ENCODE measurements around the gene SATB2. TPM values are rescaled to one million over a fixed set of nuclear protein-coding genes. Genes with fewer than 3 reads are reported as not detected.

SATB2 gene
- total and polyA plus RNA-seq, 2 experiments from 2014 or later = 1.6 to 6.0 TPM

GRCh38 chr2:199441759-199442158 lies 16.0 kb downstream of the SATB2 start (continued):
- TF ChIP-seq, protein P1, sequence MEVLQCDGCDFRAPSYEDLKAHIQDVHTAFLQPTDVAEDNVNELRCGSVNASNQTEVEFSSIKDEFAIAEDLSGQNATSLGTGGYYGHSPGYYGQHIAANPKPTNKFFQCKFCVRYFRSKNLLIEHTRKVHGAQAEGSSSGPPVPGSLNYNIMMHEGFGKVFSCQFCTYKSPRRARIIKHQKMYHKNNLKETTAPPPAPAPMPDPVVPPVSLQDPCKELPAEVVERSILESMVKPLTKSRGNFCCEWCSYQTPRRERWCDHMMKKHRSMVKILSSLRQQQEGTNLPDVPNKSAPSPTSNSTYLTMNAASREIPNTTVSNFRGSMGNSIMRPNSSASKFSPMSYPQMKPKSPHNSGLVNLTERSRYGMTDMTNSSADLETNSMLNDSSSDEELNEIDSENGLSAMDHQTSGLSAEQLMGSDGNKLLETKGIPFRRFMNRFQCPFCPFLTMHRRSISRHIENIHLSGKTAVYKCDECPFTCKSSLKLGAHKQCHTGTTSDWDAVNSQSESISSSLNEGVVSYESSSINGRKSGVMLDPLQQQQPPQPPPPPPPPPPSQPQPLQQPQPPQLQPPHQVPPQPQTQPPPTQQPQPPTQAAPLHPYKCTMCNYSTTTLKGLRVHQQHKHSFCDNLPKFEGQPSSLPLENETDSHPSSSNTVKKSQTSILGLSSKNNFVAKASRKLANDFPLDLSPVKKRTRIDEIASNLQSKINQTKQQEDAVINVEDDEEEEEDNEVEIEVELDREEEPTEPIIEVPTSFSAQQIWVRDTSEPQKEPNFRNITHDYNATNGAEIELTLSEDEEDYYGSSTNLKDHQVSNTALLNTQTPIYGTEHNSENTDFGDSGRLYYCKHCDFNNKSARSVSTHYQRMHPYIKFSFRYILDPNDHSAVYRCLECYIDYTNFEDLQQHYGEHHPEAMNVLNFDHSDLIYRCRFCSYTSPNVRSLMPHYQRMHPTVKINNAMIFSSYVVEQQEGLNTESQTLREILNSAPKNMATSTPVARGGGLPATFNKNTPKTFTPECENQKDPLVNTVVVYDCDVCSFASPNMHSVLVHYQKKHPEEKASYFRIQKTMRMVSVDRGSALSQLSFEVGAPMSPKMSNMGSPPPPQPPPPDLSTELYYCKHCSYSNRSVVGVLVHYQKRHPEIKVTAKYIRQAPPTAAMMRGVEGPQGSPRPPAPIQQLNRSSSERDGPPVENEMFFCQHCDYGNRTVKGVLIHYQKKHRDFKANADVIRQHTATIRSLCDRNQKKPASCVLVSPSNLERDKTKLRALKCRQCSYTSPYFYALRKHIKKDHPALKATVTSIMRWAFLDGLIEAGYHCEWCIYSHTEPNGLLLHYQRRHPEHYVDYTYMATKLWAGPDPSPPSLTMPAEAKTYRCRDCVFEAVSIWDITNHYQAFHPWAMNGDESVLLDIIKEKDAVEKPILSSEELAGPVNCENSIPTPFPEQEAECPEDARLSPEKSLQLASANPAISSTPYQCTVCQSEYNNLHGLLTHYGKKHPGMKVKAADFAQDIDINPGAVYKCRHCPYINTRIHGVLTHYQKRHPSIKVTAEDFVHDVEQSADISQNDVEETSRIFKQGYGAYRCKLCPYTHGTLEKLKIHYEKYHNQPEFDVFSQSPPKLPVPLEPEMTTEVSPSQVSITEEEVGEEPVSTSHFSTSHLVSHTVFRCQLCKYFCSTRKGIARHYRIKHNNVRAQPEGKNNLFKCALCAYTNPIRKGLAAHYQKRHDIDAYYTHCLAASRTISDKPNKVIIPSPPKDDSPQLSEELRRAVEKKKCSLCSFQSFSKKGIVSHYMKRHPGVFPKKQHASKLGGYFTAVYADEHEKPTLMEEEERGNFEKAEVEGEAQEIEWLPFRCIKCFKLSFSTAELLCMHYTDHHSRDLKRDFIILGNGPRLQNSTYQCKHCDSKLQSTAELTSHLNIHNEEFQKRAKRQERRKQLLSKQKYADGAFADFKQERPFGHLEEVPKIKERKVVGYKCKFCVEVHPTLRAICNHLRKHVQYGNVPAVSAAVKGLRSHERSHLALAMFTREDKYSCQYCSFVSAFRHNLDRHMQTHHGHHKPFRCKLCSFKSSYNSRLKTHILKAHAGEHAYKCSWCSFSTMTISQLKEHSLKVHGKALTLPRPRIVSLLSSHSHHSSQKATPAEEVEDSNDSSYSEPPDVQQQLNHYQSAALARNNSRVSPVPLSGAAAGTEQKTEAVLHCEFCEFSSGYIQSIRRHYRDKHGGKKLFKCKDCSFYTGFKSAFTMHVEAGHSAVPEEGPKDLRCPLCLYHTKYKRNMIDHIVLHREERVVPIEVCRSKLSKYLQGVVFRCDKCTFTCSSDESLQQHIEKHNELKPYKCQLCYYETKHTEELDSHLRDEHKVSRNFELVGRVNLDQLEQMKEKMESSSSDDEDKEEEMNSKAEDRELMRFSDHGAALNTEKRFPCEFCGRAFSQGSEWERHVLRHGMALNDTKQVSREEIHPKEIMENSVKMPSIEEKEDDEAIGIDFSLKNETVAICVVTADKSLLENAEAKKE (CRISPR knock-in tag; IDR thresholded peaks at IDR 0.05) = no peak
- TF ChIP-seq POLR2AphosphoS5 (IDR thresholded peaks at IDR 0.05; ENCODE audit: low read depth) = no peak

DNA sequence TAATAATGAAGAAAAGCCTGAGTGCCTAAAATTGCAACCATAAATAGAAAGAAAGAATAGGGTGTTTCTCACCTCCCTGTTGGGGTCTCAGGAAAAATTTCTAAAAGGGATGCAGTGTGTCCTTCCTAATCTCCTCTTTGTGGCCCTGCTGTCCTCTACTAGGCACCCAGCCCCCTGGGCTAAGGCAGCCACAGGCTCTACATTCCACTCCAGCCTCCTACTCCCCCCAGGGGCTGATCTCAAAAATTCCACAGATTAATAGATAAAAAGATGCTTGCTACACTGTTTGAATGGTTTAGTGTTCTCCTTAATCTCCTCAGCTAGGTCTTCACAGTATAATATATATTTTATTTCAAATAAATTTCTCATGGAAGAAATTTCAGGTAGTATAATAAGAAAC lies 17.6 kb downstream of the SATB2 start:
- H3K4me1 Mint-ChIP-seq = peaks cover 20% of the 10 kb centered on the region
- Histone ChIP-seq H3K27me3 (ENCODE audit: insufficient read depth) (no peaks in the 10 kb centered on the region), H3K4me1 (ENCODE audit: insufficient read depth) (peaks cover 24% of the 10 kb centered on the region), H3K79me2 (replicated peaks; ENCODE audit: insufficient read depth) (no peaks in the 10 kb centered on the region; the same call in 1 of the 2 replicates), H2AFZ (no peak overlapping the region), H3K9me2 (ENCODE audit: insufficient read depth) (no peaks in the 10 kb centered on the region), H3K4me2 (0 out of 2 replicates have a peak overlapping the region, but pooled peaks have one; percentile 4), H3K27ac (ENCODE audit: low read depth) (no peak overlapping the region), H4K20me1 (replicated peaks; ENCODE audit: insufficient read depth) (no peaks in the 10 kb centered on the region), H3K36me3 (ENCODE audit: insufficient read depth) (no peaks in the 10 kb centered on the region), H3K4me3 (no peak overlapping the region), H3F3A (replicated peaks; ENCODE audit: low read depth) (no peaks in the 10 kb centered on the region)
- no peak overlapping the region for H3K27ac Mint-ChIP-seq
- no peaks in the 10 kb centered on the region for H3K9me3 Mint-ChIP-seq
- no peaks in the 10 kb centered on the region for H3K36me3 Mint-ChIP-seq (ENCODE audit: low read depth)
- no peaks in the 10 kb centered on the region for H3K27me3 Mint-ChIP-seq (ENCODE audit: insufficient read depth, low read depth, poor library complexity)
- DNase-seq (ENCODE audit: low spot score) = no peak
- ATAC-seq = peak; percentile 54
- no peak overlapping the region for H3K4me3 Mint-ChIP-seq
- TF ChIP-seq, protein P2, sequence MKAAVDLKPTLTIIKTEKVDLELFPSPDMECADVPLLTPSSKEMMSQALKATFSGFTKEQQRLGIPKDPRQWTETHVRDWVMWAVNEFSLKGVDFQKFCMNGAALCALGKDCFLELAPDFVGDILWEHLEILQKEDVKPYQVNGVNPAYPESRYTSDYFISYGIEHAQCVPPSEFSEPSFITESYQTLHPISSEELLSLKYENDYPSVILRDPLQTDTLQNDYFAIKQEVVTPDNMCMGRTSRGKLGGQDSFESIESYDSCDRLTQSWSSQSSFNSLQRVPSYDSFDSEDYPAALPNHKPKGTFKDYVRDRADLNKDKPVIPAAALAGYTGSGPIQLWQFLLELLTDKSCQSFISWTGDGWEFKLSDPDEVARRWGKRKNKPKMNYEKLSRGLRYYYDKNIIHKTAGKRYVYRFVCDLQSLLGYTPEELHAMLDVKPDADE (IDR thresholded peaks at IDR 0.05) = no peak
- TF ChIP-seq CREB1 (CRISPR knock-in tag; IDR thresholded peaks at IDR 0.05; ENCODE audit: low read depth) (no peak), EZH2phosphoT487 (IDR thresholded peaks at IDR 0.05; ENCODE audit: unreplicated experiment) (no peak), CTCF (conservative IDR thresholded peaks at IDR 0.05; ENCODE audit: low read depth in 2 of 2) (no peak), POLR2AphosphoS5 (IDR thresholded peaks at IDR 0.05; ENCODE audit: low read depth) (no peak), ZNF114 (CRISPR knock-in tag; IDR thresholded peaks at IDR 0.05) (no peak)
